Measurements from ENCODE around the gene SV2C.

GRCh38 chr5:76223696-76224095 lies 140.5 kb downstream of the SV2C start:
- TF ChIP-seq CTCF (IDR thresholded peaks at IDR 0.05) (no peak), EZH2 (IDR thresholded peaks at IDR 0.05) (no peak)
